Activated T-cell treated with anti-CD3 and anti-CD28 coated beads, Interleukin-2, amount 50 U/mL, for 1 hour (primary cell): ENCODE results near the gene USP17L21.
"Not testable (repeated sequence)": the region's sequence is repeated elsewhere in the genome, so short reads cannot be mapped to it uniquely, and the experiment has no call there.

Experiments used
- DNase-seq: peaks from one replicate; pipeline ENCODE4 v3.0.0-alpha.2; 2020

The USP17L21 gene, protein sequence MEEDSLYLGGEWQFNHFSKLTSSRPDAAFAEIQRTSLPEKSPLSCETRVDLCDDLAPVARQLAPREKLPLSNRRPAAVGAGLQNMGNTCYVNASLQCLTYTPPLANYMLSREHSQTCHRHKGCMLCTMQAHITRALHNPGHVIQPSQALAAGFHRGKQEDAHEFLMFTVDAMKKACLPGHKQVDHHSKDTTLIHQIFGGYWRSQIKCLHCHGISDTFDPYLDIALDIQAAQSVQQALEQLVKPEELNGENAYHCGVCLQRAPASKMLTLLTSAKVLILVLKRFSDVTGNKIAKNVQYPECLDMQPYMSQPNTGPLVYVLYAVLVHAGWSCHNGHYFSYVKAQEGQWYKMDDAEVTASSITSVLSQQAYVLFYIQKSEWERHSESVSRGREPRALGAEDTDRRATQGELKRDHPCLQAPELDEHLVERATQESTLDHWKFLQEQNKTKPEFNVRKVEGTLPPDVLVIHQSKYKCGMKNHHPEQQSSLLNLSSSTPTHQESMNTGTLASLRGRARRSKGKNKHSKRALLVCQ

DNA sequence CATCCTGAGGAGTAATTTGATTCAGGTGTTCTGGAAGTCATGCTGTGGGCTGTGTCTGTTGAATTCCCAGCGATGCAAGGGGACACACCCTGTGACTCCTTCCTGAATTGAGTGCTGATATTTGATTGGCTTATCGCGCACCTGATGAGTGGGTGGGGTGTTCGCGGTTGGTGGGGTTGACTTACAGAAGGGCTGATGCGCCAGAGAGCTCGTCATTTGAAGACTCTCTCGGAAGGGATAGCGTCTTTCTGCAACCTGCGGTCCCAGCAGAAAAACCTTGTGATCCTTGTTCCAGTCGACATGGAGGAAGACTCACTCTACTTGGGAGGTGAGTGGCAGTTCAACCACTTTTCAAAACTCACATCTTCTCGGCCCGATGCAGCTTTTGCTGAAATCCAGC is at the start of gene USP17L21:
USP17L21 (plus strand) TSS at position 301 of the 400 bp plus-strand sequence; CDS start at position 301, 0 bp downstream.
- DNase-seq, result not testable (repeated sequence)

DNA sequence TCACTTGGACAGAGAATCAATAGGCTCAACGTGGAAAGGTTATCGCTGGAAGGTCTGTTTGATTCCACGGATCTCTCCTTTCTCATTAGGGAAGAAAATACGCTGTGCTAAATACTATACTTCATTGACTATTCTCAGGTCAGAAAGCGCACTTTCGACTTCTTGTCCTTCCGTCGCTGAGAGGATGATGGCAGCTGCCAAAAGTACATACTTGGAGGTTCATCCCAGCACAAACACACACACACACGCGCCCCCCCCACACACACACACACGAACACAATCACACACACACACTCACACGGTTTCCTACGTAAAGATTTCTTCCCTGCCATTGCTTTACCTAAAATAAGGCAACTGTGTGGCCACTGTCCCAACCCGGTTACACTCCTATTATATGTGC is 48.0 kb upstream of the USP17L21 start:
- DNase-seq, result not testable (repeated sequence)

DNA sequence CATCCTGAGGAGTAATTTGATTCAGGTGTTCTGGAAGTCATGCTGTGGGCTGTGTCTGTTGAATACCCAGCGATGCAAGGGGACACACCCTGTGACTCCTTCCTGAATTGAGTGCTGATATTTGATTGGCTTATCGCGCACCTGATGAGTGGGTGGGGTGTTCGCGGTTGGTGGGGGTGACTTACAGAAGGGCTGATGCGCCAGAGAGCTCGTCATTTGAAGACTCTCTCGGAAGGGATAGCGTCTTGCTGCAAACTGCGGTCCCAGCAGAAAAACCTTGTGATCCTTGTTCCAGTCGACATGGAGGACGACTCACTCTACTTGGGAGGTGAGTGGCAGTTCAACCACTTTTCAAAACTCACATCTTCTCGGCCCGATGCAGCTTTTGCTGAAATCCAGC is 47.6 kb upstream of the USP17L21 start, which contains the start of gene USP17L11:
USP17L11 (plus strand) TSS at position 301 of the 400 bp plus-strand sequence; CDS start at position 301, 0 bp downstream.
- DNase-seq, result not testable (repeated sequence)

DNA sequence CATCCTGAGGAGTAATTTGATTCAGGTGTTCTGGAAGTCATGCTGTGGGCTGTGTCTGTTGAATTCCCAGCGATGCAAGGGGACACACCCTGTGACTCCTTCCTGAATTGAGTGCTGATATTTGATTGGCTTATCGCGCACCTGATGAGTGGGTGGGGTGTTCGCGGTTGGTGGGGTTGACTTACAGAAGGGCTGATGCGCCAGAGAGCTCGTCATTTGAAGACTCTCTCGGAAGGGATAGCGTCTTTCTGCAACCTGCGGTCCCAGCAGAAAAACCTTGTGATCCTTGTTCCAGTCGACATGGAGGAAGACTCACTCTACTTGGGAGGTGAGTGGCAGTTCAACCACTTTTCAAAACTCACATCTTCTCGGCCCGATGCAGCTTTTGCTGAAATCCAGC is 42.8 kb upstream of the USP17L21 start, which contains the start of gene USP17L12:
USP17L12 (plus strand) TSS at position 301 of the 400 bp plus-strand sequence; CDS start at position 301, 0 bp downstream.
- DNase-seq, result not testable (repeated sequence)

DNA sequence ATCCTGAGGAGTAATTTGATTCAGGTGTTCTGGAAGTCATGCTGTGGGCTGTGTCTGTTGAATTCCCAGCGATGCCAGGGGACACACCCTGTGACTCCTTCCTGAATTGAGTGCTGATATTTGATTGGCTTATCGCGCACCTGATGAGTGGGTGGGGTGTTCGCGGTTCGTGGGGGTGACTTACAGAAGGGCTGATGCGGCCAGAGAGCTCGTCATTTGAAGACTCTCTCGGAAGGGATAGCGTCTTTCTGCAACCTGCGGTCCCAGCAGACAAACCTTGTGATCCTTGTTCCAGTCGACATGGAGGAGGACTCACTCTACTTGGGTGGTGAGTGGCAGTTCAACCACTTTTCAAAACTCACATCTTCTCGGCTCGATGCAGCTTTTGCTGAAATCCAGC is 38.1 kb upstream of the USP17L21 start, which contains the start of gene USP17L13:
USP17L13 (plus strand) TSS at position 301 of the 400 bp plus-strand sequence; CDS start at position 301, 0 bp downstream.
- DNase-seq, result not testable (repeated sequence)

DNA sequence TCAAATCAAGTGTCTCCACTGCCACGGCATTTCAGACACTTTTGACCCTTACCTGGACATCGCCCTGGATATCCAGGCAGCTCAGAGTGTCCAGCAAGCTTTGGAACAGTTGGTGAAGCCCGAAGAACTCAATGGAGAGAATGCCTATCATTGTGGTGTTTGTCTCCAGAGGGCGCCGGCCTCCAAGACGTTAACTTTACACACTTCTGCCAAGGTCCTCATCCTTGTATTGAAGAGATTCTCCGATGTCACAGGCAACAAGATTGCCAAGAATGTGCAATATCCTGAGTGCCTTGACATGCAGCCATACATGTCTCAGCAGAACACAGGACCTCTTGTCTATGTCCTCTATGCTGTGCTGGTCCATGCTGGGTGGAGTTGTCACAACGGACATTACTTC is 32.4 kb upstream of the USP17L21 start:
- DNase-seq, result not testable (repeated sequence)

DNA sequence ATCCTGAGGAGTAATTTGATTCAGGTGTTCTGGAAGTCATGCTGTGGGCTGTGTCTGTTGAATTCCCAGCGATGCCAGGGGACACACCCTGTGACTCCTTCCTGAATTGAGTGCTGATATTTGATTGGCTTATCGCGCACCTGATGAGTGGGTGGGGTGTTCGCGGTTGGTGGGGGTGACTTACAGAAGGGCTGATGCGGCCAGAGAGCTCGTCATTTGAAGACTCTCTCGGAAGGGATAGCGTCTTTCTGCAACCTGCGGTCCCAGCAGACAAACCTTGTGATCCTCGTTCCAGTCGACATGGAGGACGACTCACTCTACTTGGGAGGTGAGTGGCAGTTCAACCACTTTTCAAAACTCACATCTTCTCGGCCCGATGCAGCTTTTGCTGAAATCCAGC is 28.6 kb upstream of the USP17L21 start, which contains the start of gene USP17L15:
USP17L15 (plus strand) TSS at position 301 of the 400 bp plus-strand sequence; CDS start at position 301, 0 bp downstream.
- DNase-seq, result not testable (repeated sequence)

DNA sequence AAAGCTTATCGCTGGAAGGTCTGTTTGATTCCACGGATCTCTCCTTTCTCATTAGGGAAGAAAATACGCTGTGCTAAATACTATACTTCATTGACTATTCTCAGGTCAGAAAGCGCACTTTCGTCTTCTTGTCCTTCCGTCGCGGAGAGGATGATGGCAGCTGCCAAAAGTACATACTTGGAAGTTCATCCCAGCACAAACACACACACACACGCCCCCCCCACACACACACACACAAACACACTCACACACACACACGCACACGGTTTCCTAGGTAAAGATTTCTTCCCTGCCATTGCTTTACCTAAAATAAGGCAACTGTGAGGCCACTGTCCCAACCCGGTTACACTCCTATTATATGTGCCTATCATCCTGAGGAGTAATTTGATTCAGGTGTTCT is 24.2 kb upstream of the USP17L21 start:
- not testable (repeated sequence) for DNase-seq

DNA sequence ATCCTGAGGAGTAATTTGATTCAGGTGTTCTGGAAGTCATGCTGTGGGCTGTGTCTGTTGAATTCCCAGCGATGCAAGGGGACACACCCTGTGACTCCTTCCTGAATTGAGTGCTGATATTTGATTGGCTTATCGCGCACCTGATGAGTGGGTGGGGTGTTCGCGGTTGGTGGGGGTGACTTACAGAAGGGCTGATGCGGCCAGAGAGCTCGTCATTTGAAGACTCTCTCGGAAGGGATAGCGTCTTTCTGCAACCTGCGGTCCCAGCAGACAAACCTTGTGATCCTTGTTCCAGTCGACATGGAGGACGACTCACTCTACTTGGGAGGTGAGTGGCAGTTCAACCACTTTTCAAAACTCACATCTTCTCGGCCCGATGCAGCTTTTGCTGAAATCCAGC is 19.1 kb upstream of the USP17L21 start, which contains the start of gene USP17L17:
USP17L17 (plus strand) TSS at position 301 of the 400 bp plus-strand sequence; CDS start at position 301, 0 bp downstream.
- not testable (repeated sequence) for DNase-seq

DNA sequence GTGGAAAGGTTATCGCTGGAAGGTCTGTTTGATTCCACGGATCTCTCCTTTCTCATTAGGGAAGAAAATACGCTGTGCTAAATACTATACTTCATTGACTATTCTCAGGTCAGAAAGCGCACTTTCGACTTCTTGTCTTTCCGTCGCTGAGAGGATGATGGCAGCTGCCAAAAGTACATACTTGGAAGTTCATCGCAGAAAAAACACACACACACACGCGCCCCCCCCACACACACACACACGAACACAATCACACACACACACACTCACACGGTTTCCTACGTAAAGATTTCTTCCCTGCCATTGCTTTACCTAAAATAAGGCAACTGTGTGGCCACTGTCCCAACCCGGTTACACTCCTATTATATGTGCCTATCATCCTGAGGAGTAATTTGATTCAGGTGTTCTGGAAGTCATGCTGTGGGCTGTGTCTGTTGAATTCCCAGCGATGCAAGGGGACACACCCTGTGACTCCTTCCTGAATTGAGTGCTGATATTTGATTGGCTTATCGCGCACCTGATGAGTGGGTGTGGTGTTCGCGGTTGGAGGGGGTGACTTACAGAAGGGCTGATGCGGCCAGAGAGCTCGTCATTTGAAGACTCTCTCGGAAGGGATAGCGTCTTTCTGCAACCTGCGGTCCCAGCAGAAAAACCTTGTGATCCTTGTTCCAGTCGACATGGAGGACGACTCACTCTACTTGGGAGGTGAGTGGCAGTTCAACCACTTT is 14.6 kb upstream of the USP17L21 start, which contains the start of gene USP17L18:
USP17L18 (plus strand) TSS at position 678 of the 728 bp plus-strand sequence; CDS start at position 678, 0 bp downstream.
- DNase-seq, result not testable (repeated sequence)

DNA sequence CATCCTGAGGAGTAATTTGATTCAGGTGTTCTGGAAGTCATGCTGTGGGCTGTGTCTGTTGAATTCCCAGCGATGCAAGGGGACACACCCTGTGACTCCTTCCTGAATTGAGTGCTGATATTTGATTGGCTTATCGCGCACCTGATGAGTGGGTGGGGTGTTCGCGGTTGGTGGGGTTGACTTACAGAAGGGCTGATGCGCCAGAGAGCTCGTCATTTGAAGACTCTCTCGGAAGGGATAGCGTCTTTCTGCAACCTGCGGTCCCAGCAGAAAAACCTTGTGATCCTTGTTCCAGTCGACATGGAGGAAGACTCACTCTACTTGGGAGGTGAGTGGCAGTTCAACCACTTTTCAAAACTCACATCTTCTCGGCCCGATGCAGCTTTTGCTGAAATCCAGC is 9.6 kb upstream of the USP17L21 start, which contains the start of gene USP17L19:
USP17L19 (plus strand) TSS at position 301 of the 400 bp plus-strand sequence; CDS start at position 301, 0 bp downstream.
- not testable (repeated sequence) for DNase-seq

DNA sequence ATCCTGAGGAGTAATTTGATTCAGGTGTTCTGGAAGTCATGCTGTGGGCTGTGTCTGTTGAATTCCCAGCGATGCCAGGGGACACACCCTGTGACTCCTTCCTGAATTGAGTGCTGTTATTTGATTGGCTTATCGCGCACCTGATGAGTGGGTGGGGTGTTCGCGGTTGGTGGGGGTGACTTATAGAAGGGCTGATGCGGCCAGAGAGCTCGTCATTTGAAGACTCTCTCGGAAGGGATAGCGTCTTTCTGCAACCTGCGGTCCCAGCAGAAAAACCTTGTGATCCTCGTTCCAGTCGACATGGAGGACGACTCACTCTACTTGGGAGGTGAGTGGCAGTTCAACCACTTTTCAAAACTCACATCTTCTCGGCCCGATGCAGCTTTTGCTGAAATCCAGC is 4.8 kb upstream of the USP17L21 start, which contains the start of gene USP17L20:
USP17L20 (plus strand) TSS at position 301 of the 400 bp plus-strand sequence; CDS start at position 301, 0 bp downstream.
- DNase-seq, result not testable (repeated sequence)

DNA sequence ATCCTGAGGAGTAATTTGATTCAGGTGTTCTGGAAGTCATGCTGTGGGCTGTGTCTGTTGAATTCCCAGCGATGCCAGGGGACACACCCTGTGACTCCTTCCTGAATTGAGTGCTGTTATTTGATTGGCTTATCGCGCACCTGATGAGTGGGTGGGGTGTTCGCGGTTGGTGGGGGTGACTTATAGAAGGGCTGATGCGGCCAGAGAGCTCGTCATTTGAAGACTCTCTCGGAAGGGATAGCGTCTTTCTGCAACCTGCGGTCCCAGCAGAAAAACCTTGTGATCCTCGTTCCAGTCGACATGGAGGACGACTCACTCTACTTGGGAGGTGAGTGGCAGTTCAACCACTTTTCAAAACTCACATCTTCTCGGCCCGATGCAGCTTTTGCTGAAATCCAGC is 4.6 kb downstream of the USP17L21 start, which contains the start of gene USP17L22:
USP17L22 (plus strand) TSS at position 301 of the 400 bp plus-strand sequence; CDS start at position 301, 0 bp downstream.
- DNase-seq, result not testable (repeated sequence)

DNA sequence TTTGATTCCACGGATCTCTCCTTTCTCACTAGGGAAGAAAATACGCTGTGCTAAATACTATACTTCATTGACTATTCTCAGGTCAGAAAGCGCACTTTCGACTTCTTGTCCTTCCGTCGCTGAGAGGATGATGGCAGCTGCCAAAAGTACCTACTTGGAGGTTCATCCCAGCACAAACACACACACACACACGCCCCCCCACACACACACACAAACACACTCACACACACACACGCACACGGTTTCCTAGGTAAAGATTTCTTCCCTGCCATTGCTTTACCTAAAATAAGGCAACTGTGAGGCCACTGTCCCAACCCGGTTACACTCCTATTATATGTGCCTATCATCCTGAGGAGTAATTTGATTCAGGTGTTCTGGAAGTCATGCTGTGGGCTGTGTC is 9.0 kb downstream of the USP17L21 start:
- DNase-seq, result peak; percentile 18
